Measurements from ENCODE around the gene KCNQ2.

KCNQ2 gene

DNA sequence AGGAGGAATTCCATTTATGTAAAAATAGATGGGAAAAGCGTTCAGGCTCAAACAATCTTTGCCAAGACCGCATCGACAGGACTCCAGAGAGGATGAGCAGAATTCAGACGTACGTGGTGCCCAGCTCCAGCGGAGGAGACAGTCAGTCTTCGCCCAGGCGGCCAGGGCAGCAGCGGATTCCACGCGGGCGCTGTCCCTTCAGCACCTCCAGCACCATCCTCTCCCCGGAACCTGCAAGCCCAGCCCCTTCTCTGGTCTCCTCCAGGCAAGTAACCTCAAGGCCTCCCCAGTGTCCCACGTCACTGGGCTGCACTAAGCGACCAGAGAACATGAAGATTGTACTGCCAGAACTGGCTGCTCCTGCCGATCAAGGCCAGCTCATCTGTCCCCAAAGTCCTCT is 2.8 kb upstream of the KCNQ2 start:
- H3K27ac ChIP-seq: no peak overlapping the region
- no peak overlapping the region for H3K4me3 ChIP-seq

DNA sequence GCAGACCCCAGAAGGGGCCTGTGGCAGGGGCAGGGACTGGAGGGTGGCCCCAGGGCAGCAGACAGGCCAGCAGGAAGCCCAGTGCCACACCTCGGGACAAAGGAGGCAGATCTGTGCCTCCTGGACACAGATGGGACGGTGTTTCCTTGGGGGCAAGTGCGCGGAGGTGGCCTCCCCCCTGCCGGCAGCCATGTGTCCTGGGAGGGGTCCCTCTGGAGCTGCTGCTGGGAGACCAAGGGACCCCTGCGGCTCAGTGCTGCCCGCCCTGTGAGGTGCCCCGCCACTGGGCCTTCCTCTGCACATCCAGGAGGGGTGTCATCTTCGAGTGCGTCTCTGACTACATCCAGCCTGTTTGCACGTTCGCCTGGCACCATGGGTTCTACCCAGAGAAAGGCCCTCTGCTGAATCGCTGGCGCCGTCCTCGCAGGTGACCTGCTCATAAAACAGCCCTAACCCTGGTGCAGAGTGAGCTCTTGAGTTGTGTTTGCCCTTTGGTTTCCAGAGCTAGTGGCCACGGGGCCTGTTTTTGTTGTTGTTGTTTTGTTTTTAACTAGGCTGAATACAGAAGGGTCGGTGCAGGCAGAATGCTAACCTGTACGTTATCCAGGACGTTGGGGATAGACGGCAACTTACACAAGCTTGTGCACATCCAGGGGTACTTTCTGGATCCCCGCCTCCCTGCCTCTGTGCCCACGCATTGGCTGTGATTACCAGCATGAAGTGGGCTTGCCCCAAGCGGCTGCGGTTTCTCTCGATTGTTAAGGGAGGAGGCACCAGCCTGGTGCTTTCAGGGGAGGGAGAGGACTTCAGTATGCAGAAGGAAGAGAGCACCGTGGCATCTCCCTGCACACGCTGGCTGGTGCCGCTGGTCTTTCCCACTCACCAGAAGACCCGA is 1.3 kb upstream of the KCNQ2 start:
- Histone ChIP-seq H3K4me3 (no peak overlapping the region), H3K27ac (no peak overlapping the region)

DNA sequence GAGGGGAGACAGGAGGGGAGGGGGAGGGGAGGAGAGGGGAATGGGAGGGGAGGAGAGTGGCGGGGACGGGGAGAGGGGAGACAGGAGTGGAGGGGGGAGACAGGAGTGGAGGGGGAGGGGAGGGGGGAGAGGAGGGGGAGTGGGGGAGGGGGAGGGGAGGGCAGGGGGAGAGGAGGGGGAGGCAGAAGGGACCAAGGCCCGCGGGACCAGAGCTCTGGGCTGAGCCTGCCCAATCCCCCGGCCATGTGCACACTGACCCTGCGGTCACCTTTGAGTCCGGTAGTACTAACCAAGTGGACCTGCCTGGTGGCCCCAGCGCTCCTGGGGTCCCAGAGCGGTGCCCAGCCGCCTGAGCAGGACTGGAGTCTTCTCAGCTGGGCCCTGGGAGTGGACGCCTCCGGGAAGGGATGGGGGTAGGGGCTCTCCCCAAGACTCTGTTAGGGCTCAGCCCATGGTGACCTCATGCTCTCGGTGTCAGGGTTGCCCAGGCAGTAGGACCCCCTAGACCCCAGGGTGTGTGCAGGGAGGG is 471 bp upstream of the KCNQ2 start:
- H3K4me3 ChIP-seq: no peak overlapping the region
- no peak overlapping the region for H3K27ac ChIP-seq

DNA sequence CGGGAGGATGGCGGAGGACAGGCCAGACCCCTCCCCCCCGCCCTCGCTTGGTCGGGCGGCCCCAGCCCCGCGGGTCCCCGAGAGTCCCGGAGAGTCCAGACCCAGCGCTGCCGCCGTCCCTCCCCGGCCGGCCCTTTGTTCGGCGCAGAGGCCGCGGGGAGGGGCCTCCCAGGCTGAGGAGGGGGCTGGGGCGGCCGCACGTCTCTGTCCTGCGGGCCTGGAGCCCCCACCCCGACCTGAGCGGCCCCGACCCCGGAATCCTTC is 806 bp downstream of the KCNQ2 start:
- no peak overlapping the region for H3K27ac ChIP-seq
- H3K4me3 ChIP-seq: peak overlapping the region in 1 of 7 experiments; percentile 3

DNA sequence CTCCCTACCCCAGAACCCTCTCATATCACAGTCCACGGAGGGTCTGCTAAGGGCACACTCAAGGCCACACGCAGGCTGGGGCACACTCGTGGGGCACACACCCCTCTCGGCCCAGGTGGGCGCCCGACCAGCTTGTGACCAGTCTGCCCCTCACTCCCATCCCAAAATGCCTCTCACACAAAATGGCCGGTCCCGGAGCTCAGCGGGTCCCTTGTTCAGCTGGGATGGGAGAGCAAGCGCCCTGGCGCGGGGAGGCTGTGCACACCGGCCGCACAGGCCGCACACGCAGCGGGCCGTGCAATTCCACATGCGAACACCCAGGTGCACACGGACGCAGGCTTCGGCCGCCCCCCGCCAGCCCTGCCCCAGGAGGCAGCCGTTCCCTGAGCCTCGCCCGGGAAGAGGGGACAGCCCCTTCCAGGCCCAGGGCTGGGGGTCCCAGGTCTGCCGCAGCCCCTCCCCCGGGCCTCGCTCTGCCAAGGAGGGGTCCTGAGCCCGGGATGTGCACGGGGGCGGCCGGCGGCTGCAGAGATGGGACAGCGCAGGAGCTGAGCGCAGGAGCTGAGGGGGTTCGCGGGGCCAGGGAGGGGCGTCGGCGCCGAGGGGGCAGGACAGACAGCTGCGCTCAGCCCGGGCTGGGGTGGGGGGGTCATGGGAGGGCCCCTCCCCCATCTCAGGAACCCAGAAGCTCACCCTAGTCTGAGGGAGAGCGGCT is 1.3 kb downstream of the KCNQ2 start:
- Histone ChIP-seq H3K27ac (no peak overlapping the region), H3K4me3 (no peak overlapping the region)

DNA sequence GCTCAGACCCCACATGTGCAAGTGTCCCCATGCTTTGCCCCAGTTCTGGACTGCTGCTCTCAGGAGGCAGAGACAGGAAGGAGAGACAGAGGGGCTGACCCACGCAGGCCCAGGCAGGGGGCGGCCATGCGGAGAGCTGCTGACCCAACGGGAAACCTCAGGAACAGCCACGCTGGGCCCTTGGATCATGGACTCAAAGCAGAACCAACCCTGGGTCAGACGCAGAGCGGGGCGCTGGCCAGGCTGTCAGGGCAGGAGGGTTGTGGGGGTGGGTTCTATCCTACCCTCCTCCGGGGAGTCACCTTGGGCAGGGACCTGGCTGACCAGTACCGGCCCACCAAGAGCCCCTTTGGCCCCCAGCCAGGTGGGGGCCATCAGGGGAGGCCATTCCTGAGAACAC is 2.0 kb downstream of the KCNQ2 start:
- no peak overlapping the region for H3K27ac ChIP-seq
- H3K4me3 ChIP-seq: no peak overlapping the region

DNA sequence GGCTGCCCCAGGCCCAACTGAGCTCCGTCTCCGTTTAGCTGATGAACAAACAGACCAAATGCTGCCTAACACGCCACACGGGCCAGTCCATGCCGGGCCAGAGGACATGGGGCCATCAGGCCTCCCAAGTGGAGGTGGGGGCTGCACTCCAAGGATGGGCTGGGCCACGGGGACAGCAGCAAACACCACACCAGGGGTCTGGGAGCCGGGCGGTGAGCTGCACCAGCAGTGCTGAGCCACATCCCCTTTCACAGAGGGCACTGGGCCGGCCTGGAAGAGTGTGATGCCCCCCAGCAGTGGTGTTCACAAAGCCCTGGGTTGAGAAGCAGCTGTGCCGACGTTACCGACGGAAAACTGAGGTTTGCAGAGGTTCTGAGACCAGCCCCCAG is 2.7 kb downstream of the KCNQ2 start:
- Histone ChIP-seq H3K27ac (no peak overlapping the region), H3K4me3 (no peak overlapping the region)

DNA sequence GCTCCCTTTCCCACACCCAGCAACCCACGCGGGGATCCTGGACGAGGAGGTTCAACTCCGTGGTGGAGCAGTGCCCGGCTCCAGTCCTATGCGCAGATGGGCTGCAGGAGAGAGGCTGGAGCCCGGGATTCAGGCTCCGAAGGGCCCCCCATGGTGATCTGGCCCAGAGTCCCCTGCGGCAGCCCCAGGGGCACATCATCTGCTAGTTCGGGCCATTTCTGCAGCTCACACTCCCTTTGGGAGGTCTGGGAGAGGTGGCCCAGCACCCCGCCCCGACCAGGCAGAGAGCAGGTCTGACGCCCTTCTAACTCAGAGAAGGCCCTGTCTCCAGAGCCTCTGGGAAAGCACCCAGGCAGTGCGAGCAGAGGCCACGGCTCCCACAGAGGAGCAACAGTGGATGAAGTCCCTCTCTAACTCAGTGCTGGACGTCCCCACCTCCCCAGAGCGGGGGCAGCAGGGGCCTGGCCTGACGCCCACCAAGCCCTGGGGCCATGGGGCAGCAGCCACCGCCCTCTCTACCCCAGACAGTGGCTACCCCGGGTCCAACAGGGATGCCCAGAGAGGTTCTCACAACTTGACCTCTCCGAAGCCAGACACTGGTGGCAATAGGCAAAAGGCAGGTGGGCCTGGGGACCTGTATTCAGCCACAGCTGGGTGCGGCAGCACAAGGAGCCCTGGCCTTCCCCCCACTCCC is 3.3 kb downstream of the KCNQ2 start:
- H3K27ac ChIP-seq: no peak overlapping the region

DNA sequence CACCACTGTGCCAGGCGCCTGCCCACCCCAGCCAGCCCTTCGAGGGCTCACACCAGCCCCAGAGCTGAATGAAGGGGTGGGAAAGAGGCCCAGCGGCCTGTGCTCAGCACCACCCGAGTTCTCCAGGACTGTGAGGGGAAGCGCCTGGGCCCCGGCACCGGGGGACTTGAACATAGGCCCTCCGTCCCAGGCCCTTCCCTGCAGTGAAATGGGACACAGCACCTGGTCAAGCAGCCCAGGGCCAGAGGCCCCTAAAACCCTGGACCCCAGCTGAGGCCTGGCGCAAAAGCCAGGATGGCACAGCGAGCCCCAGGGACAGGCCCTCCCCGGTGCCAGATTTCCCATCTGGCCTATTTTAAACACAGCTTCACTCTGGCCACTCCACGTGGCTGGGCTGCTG is 4.0 kb downstream of the KCNQ2 start:
- Histone ChIP-seq H3K4me3 (no peak overlapping the region), H3K27ac (no peak overlapping the region)

More for the DNA sequence above, 3.3 kb downstream of the KCNQ2 start:
- H3K4me3 ChIP-seq: no peak overlapping the region

DNA sequence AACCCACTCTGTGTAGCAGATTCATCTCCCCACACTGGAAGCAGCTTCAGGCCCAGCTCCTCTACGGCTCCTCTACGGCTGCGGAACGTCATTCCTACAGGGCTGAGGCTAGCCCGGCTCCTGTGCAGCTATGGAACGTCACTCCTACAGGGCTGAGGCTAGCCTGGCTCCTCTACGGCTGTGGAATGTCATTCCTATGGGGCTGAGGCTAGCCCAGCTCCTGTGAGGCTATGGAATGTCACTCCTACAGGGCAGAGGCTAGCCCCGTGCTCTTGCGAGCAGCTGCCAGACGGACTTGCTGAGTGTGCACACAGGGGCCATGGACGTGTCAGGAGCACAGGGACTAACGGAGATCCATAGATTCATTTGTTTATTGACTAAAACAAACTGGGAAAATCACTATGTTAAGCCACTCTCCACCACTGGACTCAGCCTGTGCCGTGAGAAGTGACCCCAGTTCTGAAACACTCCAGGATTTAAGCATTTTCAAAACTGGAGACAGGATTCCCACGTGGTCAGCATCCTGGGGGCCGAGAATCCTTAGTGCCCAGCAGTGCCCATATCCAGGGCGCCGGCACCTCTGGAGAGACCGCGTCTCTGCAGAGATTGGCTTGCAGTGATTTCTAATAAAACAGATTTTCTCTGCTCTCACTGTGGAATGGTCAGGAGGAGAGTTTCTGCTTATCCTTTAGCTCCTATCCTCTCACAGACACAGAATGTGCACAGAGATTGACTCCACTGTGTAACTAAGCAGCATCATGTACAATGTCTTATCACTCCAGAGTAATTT is 5.0 kb downstream of the KCNQ2 start:
- H3K27ac ChIP-seq: no peak overlapping the region
- no peak overlapping the region for H3K4me3 ChIP-seq

DNA sequence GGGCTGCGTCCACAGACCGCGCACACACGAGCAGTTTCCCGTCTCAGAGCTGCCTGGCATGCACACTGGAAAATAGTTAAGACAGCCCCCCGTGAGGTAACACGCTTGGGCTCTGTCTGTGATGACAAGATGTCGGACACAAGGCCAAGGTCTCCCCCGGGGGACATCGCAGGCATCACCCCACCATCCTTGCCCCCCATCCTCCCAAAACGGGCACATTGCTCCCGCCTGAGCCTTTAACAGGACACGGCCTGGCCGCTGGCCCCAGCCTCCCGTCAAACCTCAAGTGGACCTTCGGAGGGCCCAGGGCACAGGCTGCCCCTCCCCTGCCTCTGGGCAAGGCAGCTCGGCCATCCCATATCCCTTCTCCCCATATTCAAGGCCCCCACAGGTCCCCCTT is 5.6 kb downstream of the KCNQ2 start:
- H3K4me3 ChIP-seq: no peak overlapping the region
- no peak overlapping the region for H3K27ac ChIP-seq

DNA sequence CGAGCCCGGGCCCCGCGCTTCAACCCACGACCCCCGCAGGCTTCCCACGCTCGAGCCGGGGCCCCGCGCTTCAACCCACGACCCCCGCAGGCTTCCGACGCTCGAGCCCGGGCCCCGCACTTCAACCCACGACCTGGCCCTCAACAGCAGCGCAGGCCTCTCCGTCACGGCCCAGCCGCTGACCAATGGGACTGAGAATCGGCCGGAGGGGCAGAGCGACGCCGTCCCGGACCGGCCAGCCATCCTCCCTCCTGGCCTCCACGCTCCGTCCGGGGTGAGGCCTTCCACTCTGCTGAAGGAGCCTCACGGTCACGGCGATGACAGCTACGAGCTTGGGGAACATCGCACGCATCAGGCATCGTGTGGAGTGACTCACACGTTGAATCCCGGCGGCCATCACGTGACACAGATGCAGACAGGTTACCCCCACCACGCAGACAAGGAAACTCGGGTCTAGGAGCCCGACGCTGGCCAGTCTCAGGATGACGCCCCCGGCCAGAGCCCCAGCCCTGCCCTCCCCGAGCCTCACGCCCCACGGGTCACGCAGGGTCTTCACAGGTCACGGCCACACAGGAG is 6.1 kb downstream of the KCNQ2 start:
- H3K27ac ChIP-seq: no peak overlapping the region
- H3K4me3 ChIP-seq: no peak overlapping the region

DNA sequence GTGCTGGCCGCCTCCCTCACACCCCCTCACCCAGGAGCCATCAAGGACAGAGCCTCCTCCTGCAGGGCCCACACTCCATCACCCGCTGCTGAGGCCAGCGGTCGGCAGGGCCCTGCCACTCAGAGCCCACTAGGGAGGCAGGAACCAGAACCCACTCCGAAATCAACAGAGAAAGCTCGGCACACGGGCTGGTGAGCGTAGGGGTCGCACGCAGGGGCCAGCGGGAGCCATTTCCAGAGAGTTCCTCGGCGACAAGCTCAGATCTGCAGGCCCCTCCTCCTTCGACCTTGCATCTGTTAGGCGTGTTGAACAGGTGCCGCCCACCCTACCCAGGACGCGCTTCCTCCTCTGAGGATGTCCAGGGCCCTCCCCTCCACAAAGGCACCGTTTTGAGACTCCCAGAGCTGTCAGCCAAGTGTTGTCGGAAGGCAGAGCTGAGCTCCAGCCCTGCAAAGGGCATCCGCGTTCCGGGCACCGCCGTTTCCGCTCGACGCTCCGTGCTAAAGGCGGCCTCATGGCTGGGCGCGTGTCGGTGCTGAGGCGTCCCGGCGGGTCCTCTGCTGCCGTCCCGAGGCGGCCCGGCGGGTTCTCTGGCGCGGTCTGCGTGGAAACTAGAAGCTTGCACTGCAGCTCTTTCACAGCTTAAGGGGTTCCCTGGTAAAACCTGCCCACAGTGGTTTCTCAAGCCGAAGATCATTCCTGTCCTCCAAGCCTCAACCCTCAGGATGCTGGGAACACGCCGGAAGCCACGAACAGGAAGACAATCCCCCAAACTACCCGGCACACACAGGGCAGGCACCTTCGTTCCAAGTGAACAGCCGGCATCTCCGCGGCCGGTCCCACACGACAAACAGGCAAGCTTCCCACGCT is 6.8 kb downstream of the KCNQ2 start:
- Histone ChIP-seq H3K27ac (no peak overlapping the region), H3K4me3 (no peak overlapping the region)

DNA sequence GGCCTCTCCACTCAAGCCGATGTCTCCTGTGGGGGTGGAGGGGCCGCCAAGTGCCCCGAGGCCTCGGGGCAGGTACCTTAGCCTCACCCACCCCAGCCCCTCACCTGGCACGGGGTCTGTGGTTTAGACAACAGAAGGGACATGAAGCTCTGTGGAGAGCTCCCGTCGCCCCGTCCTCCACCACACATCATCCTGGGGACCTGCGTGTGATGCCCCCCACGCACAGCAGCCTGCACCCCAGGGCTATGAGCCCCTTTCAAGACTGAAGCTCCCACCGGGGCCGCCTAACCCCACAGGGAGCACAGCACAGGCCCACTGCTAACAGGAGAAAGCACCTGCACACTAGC is 8.2 kb downstream of the KCNQ2 start:
- Histone ChIP-seq H3K4me3 (no peak overlapping the region), H3K27ac (no peak overlapping the region)

DNA sequence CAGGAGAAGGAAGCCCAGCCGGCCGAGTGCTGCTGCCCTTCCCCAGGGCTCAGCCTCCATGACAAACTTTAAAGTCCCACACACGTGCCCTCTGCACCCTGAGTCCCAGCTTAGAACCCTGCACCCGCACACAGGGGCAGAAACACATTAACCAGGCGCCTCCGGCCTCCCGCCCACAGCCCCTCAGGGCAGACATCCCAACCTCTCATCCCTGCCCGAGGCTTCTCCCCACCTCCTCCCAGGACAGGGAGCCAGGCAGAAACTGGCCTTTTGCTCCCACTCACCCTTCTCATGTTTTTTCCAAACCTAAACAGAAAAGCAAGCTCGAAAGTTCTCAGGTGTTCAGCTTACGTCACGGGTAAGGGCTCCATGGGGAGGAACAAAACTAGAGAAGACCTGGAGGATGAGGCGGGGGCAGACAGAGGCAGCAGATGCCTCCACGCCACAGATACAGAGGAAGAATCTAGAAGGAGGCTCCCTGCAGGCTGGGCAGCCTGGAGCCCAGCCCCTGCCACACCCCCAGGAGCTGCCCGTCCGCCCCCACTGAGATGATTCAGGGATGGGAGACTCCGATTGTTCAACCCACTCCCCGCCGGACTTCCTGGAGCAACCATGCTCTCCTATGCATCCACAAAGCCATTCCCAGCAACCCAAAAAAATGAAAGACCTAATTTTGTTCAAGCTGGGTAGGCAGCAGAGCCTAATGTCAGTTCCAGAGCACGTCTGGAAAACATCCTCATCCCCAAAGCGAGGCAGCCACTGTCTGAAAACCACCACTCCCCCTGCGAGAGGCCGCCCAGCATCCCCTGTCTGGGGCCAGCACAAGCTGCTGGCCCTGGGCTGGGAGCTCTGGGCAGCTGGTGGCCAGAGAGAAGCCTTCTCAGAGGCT is 8.8 kb downstream of the KCNQ2 start:
- H3K27ac ChIP-seq: no peak overlapping the region
- no peak overlapping the region for H3K4me3 ChIP-seq

DNA sequence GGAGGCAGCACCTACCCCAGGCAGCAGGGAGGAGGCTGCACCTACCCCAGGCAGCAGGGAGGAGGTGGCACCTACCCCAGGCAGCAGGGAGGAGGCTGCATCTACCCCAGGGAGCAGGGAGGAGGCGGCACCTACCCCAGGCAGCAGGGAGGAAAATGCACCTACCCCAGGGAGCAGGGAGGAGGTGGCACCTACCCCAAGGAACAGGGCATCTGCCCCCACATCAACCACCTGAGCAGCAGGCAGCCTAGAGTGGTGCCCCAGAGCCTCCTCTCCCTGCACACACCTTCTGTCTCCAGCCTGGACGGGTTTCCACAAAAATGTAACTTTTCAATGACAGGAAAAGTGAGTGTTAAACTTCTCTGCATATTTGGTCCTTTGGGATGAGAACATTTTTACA is 10.2 kb downstream of the KCNQ2 start:
- Histone ChIP-seq H3K4me3 (no peak overlapping the region), H3K27ac (no peak overlapping the region)

DNA sequence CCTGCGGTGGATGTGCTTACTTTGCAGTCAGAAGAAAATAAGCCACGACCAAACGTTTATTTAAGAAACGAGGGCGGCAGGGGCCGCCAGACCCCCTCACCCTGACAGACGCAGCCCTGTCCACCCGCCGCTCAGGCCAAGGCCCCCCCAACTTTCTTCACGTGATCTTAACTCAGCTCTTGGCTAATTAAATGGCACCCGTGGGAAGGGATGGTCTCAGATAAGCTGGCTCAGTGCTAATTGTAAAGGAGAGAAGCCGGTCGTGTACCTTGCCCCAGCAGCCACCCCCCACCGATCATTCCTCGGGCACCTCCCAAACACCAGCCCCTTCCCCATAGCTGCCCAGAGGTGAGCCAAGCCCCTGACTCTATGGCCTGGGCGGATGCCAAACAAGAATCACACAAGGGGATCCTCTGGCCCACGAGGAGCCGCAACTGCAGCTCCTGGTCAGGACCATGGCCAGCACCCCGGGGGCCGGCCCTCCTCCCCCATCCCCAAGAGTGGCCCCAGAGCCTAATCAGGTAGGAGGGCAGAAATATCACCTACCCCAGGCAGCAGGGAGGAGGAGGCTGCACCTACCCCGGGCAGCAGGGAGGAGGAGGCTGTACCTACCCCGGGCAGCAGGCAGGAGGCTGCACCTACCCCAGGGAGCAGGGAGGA is 11.2 kb downstream of the KCNQ2 start:
- Histone ChIP-seq H3K4me3 (no peak overlapping the region), H3K27ac (no peak overlapping the region)

DNA sequence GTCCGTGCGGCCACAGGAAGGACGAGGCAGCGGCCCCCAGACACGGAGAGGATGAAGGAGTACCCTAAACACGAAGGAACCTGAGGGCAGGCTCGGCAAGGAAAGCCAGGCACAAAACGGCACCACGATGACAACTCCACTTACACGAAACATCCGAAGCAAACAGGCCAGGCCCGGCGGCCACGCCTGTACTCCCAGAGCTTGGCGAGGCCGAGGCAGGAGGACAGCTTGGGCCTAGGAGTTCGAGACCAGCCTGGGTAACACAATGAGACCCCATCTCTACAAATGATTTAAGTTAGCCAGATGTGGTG is 13.4 kb downstream of the KCNQ2 start:
- Histone ChIP-seq H3K27ac (no peak overlapping the region), H3K4me3 (no peak overlapping the region)
